ENCODE measurements around the gene ACIN1.

DNA sequence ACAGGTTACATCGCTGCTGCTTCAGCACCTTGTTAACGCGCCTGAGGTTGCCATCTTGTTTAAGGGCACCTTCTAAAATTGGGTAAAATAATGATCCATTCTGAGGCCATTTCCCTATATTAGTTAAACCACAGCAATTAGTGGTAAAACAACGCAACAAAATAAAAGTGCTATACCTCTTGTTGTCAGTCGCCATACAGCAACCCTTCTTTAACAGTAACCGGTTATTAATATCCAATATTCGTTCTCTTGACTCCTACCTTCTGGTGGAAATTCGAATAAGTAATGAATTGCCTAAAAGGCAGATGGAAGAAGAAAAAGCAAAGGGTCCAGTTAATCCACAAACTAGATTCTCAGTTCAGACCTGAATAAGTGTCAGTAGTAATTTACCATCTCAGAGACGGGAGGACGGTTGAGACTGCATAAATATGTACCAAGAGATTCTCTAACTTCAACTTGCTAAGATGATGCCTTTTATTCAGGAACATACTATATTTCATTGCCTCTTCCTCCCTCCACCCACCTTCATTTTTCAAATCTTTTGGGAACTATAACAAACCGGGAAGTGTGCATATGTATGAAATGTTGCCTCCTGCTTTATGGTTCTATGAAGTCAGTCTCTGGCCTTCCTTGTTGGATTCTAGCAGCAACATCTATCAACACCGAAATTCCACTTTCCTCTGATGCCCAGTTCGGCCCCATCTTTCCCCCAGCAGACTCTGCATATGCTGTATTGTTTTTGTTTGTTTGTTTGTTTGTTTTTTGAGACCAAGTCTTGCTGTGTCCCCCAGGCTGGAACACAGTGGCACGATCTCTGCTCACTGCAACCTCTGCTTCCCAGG lies 59.4 kb downstream of the ACIN1 start:
- no peak for TF ChIP-seq CTCF (conservative IDR thresholded peaks at IDR 0.05 in 1 of 2, IDR thresholded peaks at IDR 0.05 in 1 of 2; ENCODE audit: low read depth in 1 of 2, low read length in 2 of 2)
- no peak for TF ChIP-seq EZH2 (IDR thresholded peaks at IDR 0.05; ENCODE audit: low read length, missing control alignments)

Measured in fibroblast of lung (primary cell).